OCI-LY1 (cell line): Measurements from ENCODE around the gene SFRP2.

Experiments used
- CTCF ChIP-seq: fragments of 200-600 bp; sonication (generic), shearing (Covaris generic); IDR thresholded peaks from 2 replicates; pipeline ENCODE4 v1.5.1; 2017; ENCODE audit warnings: mild to moderate bottlenecking, antibody characterized with exemption, low read length, moderate library complexity, mixed read lengths
- EZH2 ChIP-seq: fragments of 200-600 bp; sonication (generic), shearing (Covaris generic); IDR thresholded peaks from 2 replicates; pipeline ENCODE4 v1.8.0; 2017; ENCODE audit warnings: borderline replicate concordance, mixed run types, mild to moderate bottlenecking, antibody characterized with exemption, low read length, moderate library complexity, mixed read lengths

GRCh38 chr4:153792618-153793247 is 3.9 kb upstream of the SFRP2 start:
- no peak for TF ChIP-seq CTCF
- TF ChIP-seq EZH2, result no peak
